ENCODE measurements around the gene DNAJC11.
A peak's percentile ranks its signal among the peaks of the same experiment; 100 is the strongest.
"Not testable (repeated sequence)": the region's sequence is repeated elsewhere in the genome, so short reads cannot be mapped to it uniquely, and the experiment has no call there.

DNAJC11 gene

DNA sequence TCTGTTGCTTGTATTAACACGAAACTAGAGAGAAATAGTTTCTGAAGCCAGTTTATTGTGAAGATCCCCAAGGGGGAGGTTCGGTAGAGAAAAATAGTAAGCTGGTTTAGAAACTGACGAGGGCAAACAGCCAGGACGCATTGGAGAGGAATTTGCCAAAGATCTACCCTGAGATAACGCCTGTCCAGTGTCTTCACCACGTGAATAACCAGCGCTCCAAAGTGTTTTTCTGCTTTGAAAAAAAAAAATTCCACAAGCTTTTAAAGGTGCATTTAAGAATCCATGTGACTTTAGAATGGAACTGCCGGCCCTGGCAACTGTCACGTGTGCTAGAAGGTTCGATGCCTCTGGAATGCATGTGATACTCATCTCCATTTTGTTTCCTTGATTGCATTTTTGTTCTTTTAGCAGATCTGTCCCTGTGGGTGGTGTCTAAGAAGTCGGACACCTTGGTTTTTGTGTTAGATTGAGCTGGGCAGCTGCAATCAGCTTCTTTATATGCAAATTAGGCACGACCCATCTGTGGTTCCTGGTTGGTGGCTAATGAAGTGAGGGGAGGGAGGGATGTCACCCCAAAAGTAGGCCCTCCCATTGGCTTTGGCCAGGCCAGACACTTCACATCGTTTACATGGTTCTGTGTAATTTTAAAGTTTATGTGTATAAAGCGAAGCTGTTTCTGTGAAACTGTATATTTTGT lies 78.2 kb downstream of the DNAJC11 start:
- no peak for DNase-seq

DNA sequence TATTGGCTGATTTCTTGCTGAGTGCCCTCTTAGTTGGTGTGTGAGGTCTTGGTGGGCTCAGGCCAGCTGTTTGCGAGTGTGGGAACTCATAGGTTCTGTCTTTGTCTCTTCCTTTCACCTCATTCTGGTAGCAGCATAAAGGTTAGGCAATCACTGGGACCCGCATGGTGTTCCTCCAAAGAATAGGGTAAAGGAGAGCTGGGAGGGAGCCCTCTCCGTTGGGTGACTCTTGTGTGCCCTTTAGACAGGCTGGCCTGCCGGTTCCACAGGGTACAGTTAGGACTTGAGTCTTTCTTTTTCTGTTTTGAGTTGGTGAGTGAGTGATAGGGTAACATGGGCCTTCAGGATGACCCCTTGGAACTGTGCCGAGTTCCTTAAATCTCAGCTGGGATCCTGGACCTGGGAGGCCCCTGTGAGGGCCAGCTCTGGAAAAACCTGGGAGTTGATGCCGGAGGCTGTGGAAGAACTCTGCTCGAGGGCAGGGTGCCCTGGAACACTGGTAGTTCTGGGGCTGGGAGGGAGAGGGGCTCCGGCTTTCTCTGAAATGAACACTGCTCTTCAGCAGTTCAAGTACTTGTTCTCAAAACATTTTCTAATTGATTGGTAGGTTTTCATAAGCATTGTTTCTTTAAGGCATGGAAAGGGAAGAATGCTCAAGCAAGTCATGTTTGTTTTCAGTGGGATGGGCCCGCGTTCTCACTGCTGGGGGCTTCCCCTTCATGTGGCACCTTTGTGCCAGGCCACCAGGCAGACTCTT lies 79.0 kb downstream of the DNAJC11 start:
- no peak for DNase-seq

DNA sequence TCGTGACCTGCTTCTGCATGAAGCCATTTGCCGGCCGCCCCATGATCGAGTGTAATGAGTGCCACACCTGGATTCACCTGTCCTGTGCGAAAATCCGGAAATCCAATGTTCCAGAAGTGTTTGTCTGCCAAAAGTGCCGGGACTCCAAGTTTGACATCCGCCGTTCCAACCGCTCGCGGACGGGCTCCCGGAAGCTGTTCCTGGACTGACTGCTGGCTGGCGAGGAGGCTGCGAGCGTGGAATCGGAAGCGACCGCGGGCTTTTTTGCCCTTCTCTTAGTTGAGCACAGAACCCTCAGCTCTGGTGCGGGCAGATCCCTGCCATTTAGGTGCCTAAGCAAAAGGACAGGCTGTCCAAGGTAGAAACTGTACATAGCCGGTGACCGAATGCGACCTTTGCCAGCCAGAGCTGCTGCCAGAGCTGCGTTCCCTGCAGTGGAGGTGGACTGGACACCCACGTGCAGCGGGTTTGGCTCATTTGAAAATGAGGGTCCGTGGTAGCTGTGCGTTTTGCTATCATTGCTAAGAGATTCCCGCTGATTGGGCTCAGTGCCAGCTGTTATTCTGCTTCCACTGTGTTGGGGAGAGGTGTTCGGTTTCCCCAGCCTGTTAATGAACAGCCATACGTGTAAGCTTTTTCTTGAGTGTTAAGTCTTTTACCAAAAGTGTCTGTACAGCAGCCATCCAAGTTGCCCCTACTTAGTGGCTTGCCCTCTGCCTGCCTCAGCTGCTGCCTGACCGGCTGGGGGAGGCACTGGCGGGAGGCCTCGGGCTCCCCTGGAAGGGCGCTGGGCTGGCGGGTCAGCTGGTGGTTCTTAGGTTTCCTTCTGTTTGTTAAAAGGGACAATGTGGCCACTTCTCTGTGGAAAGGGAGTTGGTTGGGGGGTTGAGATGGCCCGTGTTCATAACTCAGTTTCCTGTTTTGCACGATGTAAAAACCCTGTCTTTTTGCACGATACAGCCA lies 79.9 kb downstream of the DNAJC11 start:
- DNase-seq = no peak

DNA sequence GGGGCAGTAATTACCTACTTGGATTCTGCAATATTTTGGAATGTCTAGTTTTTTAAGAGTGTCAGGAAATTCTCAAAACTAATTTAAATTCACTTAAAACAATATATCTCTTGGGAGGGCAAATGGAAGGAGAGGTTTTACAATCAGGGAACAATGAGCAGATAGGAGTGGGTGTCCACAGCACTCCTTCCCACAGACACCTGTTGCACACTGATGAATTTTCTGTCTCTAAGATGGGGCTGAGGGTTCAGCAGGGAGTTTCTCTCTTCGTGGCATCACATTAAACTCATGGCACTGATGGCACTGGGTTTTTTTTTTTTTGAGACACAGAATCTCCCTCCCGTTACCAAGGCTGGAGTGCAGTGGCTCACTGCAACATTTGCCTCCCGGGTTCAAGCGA lies 82.6 kb downstream of the DNAJC11 start:
- no peak for DNase-seq

DNA sequence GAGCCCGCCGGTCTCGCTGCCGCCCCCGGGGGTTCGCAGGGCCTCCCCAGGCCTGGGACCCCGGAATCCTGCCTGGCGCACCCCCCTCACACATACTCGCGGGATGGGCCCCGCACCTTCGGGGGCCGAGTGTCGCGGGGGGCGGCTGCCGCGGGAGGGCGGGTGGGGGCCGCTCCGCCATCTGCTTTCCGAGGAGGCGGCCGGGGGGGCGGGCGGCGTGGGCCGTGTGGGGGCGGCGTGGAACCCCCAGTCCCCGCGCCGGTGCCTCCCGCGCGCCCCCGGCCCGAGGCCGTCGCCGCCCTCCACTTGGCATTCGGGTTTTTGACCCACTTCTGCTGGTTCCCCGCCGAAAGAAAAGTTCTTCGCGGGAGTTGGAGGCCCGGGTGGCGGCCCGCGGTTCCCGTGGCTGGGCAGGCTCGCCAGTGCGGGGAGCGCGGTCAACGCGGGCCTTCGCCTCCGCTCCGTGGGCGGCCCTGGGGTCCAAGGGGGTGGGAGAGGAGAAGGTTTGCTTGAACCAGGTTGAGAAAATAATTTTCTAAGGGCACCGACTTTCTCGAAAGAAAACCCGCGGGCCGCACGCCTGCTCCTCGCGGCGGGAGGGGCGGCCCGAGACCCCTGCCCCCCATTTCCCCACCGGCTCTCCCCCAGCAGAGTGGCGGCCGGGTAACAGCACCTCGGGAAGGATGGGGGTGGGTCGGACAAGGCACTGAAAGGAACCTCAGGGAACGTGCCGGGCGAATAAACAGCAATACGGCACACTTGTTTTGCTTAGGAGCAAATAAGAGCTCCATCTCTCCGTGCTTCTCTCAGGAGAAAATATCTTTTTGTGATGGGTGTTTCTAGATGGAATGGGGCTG lies 86.5 kb downstream of the DNAJC11 start:
- DNase-seq = no peak

DNA sequence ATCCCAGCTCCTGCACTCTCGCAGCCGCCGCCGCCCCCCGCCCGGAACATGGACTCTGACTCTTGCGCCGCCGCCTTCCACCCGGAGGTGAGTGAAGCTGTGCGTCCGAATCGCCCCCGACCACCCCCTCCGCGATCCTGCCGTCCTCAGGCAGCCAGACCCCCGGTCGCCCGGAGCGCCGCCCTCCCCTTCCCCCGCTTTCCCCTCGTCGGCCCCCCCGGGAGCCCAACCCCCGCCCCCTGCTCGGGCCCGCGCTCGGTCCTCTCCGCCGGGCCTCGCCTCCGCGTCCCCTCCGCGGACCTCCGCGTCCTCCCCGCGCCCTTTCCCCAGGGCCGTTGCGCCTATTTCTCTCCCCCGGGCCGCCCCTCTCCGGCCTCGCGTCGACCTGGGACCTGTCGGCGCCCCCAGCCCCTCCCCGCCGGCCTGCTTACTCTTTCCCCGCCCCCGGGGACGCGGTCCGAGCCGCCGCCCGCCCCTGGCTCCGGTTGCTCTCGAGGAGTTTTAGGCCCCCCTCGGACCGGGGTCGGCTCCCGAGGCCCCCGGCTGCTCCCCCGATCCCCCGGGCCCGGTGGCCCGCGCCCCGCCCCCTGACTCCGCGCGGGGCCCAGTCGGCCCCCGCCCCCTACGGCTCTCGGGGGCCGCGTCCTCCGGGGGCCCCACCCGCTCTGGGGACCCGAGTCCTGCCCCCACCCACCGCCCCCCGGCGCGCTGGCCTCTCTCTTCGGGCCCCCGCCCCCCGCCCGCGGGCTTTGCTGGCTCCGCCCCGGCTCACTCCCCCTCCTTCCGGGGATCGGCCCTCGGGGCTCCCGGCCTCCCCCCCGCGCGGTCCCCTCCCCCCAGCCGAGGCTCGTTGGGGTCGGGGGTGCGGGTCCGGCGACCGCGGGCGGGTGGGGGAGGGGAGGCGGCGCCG lies 87.3 kb downstream of the DNAJC11 start:
- DNase-seq = peak; percentile 51

DNA sequence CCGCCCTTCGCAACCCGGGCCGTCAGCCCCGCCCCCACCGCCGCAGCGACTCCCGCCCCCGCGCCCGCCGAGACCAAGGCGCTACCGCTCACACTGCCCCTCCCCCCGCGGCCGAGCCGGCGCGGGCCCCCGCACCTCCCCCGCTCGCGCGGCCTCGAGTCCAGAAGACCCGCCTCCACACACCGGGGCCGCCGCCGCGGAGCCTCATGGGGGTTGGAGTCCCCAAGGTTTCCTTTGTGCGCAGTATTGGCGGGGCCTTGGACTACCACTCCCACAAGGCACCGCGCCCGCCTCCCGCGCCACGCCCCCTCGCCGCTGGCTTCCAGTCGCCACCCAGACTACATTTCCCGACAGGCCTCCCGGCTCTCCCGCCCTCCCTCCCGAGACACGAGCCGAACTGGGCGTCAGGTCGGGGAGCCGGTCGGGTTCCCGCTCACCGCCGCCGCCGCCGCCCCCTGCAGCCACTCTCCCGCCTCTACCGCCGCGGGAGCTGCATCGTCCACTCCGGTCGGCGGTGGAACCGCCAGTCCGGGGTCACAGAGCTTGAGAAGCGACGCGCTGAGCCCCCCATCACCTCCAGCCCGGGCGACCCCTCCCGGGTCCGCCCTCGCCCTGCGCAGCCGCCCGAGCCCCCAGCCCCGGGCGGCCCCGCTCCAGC lies 88.1 kb downstream of the DNAJC11 start, which contains the start of gene PHF13:
Gene PHF13, plus strand, starts transcription at position 371 of the 658 bp plus-strand sequence. CDS start 336 bp downstream, outside the sequence.
- peak; percentile 99 for DNase-seq

DNA sequence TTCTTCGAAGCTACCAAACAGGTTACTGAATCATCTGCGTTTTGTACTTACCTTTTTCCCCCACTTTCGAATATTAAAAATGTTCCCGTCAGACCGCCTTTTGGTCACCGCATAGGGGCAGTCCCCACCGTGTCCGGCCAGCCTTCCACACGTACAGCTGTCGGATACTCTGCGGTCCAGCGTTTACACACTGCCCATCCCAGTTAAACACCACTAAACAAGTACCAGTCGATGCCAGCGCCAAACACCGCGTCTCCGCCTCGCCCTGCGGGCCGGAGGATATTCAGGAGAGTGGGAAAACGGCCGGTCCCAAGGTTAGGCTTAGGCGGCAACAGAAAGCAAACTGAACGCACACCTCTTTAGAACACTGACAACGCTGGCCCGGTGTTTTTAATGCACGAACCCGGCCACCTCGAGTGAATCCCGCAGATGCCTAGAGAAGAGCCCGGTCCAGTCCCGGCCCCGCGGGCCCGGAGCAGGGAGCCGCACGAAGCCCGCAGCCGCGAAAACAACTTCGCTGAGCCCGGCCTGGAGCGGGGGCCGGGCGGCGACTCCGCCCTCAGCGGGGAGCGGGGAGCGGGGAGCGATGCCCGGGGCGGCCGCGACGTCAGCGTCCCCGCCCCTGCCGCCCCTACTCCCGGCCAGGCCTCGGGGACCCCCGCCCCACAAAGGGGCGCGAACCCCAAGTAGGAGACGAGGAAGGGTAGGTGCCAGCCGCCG lies 88.8 kb downstream of the DNAJC11 start:
- no peak for DNase-seq

DNA sequence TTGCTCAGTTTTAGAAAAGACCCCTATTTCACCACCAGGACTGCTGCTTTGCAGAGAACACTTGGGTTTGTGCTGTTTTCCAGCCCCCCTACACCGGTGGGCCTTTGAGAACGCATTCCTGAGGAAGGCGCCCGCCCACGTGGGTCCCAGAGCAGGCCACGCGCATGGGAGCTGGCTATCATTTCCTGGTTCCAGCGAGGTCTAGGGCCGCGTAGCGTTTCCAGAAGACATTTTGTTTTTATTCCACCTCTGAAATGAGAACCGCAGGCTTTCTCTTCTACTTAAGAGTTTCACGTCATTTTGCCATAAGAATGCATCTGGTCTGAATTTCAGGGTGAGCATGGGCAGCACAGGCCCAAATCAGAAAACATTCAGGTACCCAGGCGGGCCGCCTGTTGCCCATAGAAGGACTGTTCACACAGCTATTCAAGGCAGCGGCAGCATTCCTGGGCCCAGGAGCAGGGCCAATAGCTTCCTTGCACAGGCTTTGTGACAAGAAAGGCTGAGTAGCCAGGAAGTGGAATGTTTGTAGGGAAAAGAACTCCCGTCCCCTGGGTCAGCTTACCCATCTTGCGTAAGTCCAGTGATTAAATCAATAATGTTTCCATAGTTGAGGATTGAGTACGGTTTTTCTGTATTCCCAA lies 97.6 kb downstream of the DNAJC11 start:
- no peak for DNase-seq

DNA sequence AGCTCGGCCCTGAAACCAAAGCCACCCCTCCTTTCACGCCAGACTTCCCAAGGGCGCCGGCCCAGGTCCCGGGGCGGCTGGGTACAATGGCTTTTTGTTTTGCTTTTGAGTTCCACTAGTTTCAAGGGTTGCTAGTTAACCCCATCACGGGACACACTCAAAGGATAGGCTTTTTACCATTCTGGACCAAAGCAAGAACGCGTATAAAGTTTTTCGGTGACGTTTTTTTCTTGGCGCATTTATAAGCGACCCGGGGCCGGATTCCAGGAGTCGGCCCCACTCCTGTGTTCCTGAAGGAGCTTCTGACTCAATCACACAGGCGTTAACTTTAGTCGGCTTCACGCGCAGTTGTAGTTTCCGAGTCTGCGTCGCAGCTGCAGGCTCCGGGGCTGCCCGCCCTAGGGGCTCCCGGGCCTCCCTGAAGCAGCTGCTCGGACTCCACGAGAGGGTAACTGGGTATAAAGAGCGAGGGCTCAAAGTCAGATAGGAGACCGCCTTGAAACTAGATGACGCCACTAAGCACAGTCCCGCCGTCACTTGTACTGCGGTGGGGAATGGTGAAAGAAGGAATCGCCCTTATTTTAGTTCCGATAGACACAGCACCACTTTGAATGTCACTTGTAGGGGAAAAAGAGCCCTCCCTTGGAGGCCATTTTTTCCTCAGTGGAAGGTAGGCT lies 98.2 kb downstream of the DNAJC11 start:
- DNase-seq = peak; percentile 38

DNA sequence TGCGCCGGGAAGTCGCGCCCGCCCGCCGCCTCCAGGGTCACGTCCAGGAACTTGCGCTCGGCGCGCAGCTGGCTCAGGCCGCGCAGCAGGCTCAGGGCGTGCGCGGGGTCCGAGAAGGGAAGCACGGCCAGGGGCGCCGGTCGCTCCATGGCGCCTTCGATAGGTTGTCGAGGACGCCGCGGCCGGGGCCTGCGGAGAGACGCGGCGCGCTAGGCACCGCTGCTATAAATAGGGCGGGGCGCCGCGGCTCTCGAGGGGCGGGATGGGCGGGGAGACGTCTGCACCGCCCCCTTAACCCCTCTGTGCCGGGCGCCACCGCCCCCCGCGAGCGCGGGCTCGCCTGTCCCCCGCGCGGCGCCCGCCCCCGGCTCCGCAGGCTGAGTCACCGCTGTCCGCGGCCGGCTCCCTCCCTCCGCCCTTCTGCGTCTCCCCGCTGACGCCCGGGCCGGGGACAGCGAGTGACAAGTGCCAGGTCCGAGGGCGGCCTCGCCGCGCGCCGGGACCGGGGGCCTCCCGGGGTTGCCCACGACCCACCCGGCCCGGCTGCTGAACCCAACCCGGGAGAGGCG lies 98.9 kb downstream of the DNAJC11 start, which contains the start of gene KLHL21:
Gene KLHL21, minus strand, starts transcription at position 201 of the 569 bp plus-strand sequence. Its CDS starts 52 bp downstream, at position 149.
- peak; percentile 72 for DNase-seq

DNA sequence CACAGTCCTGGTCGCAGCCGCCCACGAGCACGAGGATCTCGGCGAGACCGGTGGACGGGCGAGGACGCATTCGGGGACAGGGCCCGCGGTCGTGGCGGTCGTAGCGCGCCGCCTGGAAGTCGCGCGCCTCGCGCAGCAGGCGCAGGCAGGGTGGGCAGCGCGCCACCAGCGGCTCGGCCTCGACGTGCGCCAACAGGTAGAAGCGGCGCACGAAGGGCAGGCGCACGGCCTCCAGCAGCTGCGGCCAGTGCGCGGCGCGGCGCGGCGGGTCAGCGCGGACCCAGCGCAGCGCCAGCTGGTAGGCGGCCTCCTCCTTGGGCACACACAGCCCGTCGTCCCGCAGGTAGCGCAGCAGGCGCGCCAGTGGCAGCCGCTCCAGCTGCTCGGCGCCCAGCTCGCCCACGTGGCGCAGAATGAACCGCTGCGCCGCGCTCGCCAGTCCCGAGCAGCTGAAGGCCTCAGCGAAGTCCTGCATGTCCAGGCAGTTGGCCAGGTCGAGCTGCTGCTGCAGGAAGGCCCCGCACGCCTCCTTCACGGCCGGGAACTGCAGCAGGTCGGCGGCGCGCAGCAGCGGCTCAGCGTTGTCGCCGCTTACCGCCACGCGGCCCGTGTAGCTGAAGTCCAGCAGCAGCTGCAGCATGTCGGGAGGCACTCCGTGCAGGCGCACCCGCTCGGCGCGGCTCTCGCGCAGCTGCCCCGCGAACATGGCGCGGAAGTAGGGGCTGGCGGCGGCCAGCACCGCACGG lies 99.5 kb downstream of the DNAJC11 start:
- DNase-seq = no peak

DNA sequence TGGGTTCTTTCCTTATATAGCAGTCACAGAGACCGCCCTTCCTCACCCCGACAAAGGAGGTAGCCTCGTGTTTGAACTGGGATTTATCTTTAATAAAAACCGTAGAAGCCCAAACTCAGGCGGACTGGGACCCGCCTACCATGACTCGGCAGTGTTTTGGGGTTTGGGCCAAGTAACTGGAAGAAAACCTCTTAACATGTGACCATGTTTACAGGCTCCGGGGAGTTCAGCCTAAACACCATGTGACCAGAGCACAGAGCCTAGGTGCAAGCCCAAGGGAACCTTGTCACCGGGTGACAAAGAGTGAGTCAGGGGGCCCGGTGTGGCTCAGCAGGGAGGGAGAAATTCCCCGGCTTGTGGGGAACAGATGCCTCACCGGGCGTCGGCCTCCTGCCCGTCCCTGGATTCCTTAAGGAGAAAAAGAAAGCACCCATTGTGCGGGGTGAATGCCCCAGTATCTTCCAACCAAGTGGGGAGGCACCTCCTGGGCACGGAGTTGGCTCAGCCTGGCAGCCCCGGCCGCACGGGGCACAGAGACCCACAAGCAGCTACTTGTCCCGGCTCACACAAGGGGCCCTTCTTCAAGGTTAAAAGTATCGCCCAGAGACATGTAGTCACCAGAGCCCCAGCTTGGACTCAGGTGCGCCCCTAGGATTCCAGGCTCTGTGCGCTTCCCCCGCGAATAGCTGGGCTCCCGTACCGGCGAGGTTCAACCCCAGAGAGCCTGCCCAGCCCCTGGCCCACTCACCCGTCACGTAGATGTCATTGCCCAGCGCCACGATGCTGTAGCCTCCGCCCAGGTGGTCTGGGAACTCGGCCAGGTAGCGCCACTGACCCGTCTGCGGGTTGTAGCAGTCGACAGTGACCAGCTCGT lies 100.3 kb downstream of the DNAJC11 start:
- peak; percentile 26 for DNase-seq

DNA sequence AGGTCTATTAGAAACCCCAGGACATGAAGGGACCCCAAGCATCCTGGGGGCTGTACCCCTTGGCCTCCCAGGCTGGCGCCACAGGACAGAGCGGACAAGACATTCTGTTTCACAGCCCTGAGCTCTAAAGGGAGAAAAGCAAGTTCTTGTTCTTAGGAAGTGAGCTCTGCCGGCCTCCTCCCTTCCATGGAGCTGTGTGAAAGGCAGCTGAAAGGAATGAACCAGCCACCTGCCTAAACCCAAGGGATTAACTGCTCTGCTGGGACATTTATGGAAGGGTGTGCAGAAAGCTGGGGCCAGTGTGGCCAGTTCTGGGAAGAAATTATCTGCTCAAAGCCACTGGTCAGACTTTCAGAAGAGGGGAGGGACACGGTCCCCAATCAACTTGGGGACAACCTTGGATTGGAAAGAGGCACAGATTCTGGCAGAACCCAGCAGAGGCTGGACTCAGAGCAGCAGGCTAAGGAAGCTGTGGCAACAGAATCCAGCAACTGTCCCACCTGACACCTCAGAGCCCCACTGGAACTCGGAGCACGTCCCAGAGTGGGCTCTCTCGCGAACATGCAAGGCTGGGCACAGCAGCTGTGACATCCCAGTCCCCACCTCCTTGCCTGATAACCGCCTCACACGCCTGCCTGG lies 101.1 kb downstream of the DNAJC11 start:
- DNase-seq = no peak

DNA sequence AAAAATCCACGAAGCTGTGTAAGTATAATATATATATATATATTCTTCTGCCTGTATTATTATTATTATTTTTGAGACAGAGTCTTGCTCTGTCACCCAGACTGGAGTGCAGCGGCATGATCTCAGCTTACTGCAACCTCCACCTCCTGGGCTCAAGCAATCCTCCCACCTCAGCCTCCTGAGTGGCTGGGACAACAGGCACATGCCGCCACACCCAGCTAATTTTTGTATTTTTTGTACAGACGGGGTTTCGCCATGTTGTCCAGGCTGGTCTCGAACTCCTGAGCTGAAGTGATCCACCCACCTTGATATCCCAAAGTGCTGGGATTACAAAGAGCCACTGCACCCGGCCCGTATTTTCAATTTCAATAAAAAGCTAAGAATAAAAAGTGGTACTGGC lies 101.6 kb downstream of the DNAJC11 start:
- not testable (repeated sequence) for DNase-seq

Data from effector CD8-positive, alpha-beta T cell (primary cell).